GM10266 (cell line): Measurements from ENCODE around the gene PRICKLE2.

Source experiments
- DNase-seq: peaks from one replicate; pipeline ENCODE4 v3.0.0; 2012; ENCODE audit errors: extremely low spot score
- CTCF ChIP-seq: IDR thresholded peaks from 2 replicates; pipeline ENCODE4 v1.5.1; 2012; ENCODE audit warnings: mild to moderate bottlenecking, low read depth; ENCODE audit not compliant: control insufficient read depth, insufficient read depth; ENCODE audit errors: missing control alignments

PRICKLE2 gene

GRCh38 chr3:64196236-64196929 lies 28.9 kb downstream of the PRICKLE2 start:
- TF ChIP-seq CTCF = no peak
- DNase-seq = no peak

GRCh38 chr3:64195789-64196188 lies 29.5 kb downstream of the PRICKLE2 start:
- no peak for TF ChIP-seq CTCF
- DNase-seq = no peak

GRCh38 chr3:64191822-64192221 lies 33.4 kb downstream of the PRICKLE2 start:
- no peak for TF ChIP-seq CTCF
- no peak for DNase-seq

- no peak for TF ChIP-seq CTCF
- DNase-seq = no peak
These were observed 34.5 kb downstream of the PRICKLE2 start for GRCh38 chr3:64190517-64191515.

GRCh38 chr3:64188810-64189560 lies 36.3 kb downstream of the PRICKLE2 start:
- no peak for DNase-seq
- no peak for TF ChIP-seq CTCF

GRCh38 chr3:64187065-64187959 lies 38.0 kb downstream of the PRICKLE2 start:
- DNase-seq = no peak

More at GRCh38 chr3:64187065-64187959, 38.0 kb downstream of the PRICKLE2 start:
- no peak for TF ChIP-seq CTCF
